GM23338 (cell line): ENCODE measurements around the gene CFAP251. TPM values are rescaled to one million over a fixed set of nuclear protein-coding genes. Genes with fewer than 3 reads are reported as not detected.
A peak's percentile ranks its signal among the peaks of the same experiment; 100 is the strongest.

Experiments
- ATAC-seq: fragments of 200-7000 bp; cut with Tn5 transposase; 3 replicates; pipeline ENCODE4 v1.9.1; 2020
- DNase-seq: peaks from one replicate; pipeline ENCODE4 v3.0.0-alpha.2; 2015; ENCODE audit warnings: low spot score
- H2AFZ ChIP-seq: fragments of 200-600 bp; sonication (generic); 2 replicates; pipeline ENCODE4 v1.8.0; 2016; ENCODE audit warnings: antibody characterized with exemption, mild to moderate bottlenecking, moderate library complexity
- H3F3A ChIP-seq: fragments of 200-600 bp; sonication (generic); replicated peaks from 2 replicates; pipeline ENCODE4 v1.8.0; 2017; ENCODE audit warnings: antibody characterized with exemption, mixed run types, low read depth
- H3K27ac ChIP-seq: fragments of 200-600 bp; sonication (generic); 2 replicates; pipeline ENCODE4 v1.6.1; 2016; ENCODE audit warnings: low read depth
- H3K27me3 ChIP-seq: fragments of 200-600 bp; sonication (generic); 2 replicates; pipeline ENCODE4 v1.8.0; 2016; ENCODE audit warnings: mild to moderate bottlenecking, mixed run types, moderate library complexity; ENCODE audit not compliant: insufficient read depth
- H3K36me3 ChIP-seq: fragments of 200-600 bp; sonication (generic); 2 replicates; pipeline ENCODE4 v1.8.0; 2016; ENCODE audit warnings: mild to moderate bottlenecking; ENCODE audit not compliant: insufficient read depth
- H3K4me1 ChIP-seq: fragments of 200-600 bp; sonication (generic); 2 replicates; pipeline ENCODE4 v1.8.0; 2016; ENCODE audit warnings: mild to moderate bottlenecking, moderate library complexity; ENCODE audit not compliant: insufficient read depth
- H3K4me2 ChIP-seq: fragments of 200-600 bp; sonication (generic); 2 replicates; pipeline ENCODE4 v1.7.1; 2017; ENCODE audit warnings: mixed run types
- H3K4me3 ChIP-seq: fragments of 200-600 bp; sonication (generic); 2 replicates; pipeline ENCODE4 v1.6.1; 2016; ENCODE audit warnings: mixed run types
- H3K79me2 ChIP-seq: fragments of 200-600 bp; sonication (generic); replicated peaks from 2 replicates; pipeline ENCODE4 v1.8.0; 2017; ENCODE audit warnings: mild to moderate bottlenecking; ENCODE audit not compliant: insufficient read depth
- H3K9me2 ChIP-seq: fragments of 200-600 bp; sonication (generic); 2 replicates; pipeline ENCODE4 v1.8.0; 2017; ENCODE audit not compliant: insufficient read depth
- H4K20me1 ChIP-seq: fragments of 200-600 bp; sonication (generic); replicated peaks from 2 replicates; pipeline ENCODE4 v1.8.0; 2017; ENCODE audit warnings: mild to moderate bottlenecking; ENCODE audit not compliant: insufficient read depth
- H3K27ac Mint-ChIP-seq: 2 replicates; pipeline ENCODE4 v1.8.0; 2020; ENCODE audit warnings: inconsistent platforms, mild to moderate bottlenecking, moderate library complexity, mixed read lengths
- H3K27me3 Mint-ChIP-seq: 3 replicates; pipeline ENCODE4 v1.8.0; 2022; ENCODE audit warnings: low read depth, mild to moderate bottlenecking, moderate library complexity, mixed read lengths, inconsistent platforms; ENCODE audit not compliant: insufficient read depth, poor library complexity
- H3K36me3 Mint-ChIP-seq: 3 replicates; pipeline ENCODE4 v1.8.0; 2021; ENCODE audit warnings: low read depth, mild to moderate bottlenecking, inconsistent platforms, moderate library complexity, mixed read lengths
- H3K4me1 Mint-ChIP-seq: 3 replicates; pipeline ENCODE4 v1.8.0; 2020; ENCODE audit warnings: mild to moderate bottlenecking, inconsistent platforms, mixed read lengths
- H3K4me3 Mint-ChIP-seq: 3 replicates; pipeline ENCODE4 v1.8.0; 2021; ENCODE audit warnings: moderate library complexity, mild to moderate bottlenecking, inconsistent platforms, mixed read lengths
- H3K9me3 Mint-ChIP-seq: 3 replicates; pipeline ENCODE4 v1.8.0; 2020; ENCODE audit warnings: moderate library complexity, mild to moderate bottlenecking, inconsistent platforms, mixed read lengths
- EZH2 ChIP-seq: fragments of 200-600 bp; sonication (generic); IDR thresholded peaks from one replicate; pipeline ENCODE4 v1.8.0; 2017; ENCODE audit warnings: antibody characterized with exemption, mild to moderate bottlenecking, low read depth; ENCODE audit not compliant: unreplicated experiment
- EZH2phosphoT487 ChIP-seq: fragments of 200-600 bp; sonication (generic); IDR thresholded peaks from one replicate; pipeline ENCODE4 v1.8.1; 2018; ENCODE audit warnings: antibody characterized with exemption; ENCODE audit not compliant: unreplicated experiment
- NANOG ChIP-seq: IDR thresholded peaks from 2 replicates; pipeline ENCODE4 v1.6.1; 2016; ENCODE audit warnings: antibody characterized with exemption, borderline replicate concordance
- STAT1 ChIP-seq: IDR thresholded peaks from one replicate; pipeline ENCODE4 v1.6.1; 2016; ENCODE audit warnings: antibody characterized with exemption; ENCODE audit not compliant: unreplicated experiment
- ZNF114 ChIP-seq: fragments of 250-450 bp; sonication (Bioruptor Pico); IDR thresholded peaks from 2 replicates; pipeline ENCODE4 v1.5.0; 2020; ENCODE audit warnings: mild to moderate bottlenecking, moderate library complexity
- ZNF331 ChIP-seq: fragments of 250-450 bp; sonication (Bioruptor Pico); IDR thresholded peaks from 2 replicates; pipeline ENCODE4 v1.5.0; 2020; ENCODE audit warnings: low read depth, mild to moderate bottlenecking, moderate library complexity
- polyA plus RNA-seq: library from polyadenylated mRNA; unstranded; fragments of >200 nt; fragmentation: Nextera tagmentation; extraction: Ambion mirVana; gene quantifications from 2 replicates; pipeline ENCODE4 v1.2.1, GENCODE V29; 2016
- total RNA-seq: library from RNA; depleted of rRNA; stranded (reverse); fragments of >200 nt; shearing (Covaris generic); gene quantifications from 2 replicates; pipeline ENCODE4 v1.2.3, GENCODE V29; 2014
- TF ChIP-seq, protein P1 (sequence below): fragments of 250-450 bp; sonication (Bioruptor Pico); IDR thresholded peaks from 2 replicates; pipeline ENCODE4 v1.5.0; 2020; ENCODE audit warnings: mild to moderate bottlenecking, moderate library complexity
- TF ChIP-seq, protein P2 (sequence below), 2 experiments: fragments of 200-600 bp in 1 of 2; sonication (generic) in 1 of 2; conservative IDR thresholded peaks; 2 replicates each; pipeline versions ENCODE4 v1.5.1 to v1.6.1; 2016 to 2017; ENCODE audit warnings: antibody characterized with exemption in 2 of 2, low read depth in 2 of 2, mild to moderate bottlenecking in 2 of 2, moderate library complexity in 1 of 2
- TF ChIP-seq, protein P3 (sequence below): IDR thresholded peaks from 2 replicates; pipeline ENCODE4 v1.6.1; 2016; ENCODE audit warnings: antibody characterized with exemption

CFAP251 gene
- total and polyA plus RNA-seq, 2 experiments from 2014 or later: 1.4 to 2.5 TPM

DNA sequence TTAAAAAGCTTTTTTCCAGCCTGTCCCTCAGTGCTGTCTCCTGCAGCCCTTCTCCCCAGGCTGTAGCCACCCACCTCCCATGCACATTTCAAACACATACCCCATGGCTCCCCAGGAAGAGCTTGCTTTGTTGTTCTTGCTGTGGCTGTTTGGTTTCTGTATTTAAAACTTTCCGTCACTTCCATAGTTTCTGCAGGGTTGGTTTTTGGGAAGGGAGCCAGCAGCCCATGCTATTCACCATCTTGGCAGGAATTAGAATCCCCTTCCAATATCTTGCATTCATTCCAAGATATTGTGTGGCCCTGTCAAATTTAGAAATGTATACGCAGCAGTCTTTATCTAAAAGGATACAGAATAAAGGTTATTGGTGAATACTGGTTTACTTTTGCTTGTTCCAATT lies 29.6 kb downstream of the CFAP251 start:
- DNase-seq (no peak), ATAC-seq (peak; percentile 85)
- H3K4me1 ChIP-seq: peaks cover 11% of the 10 kb centered on the region
- H3K36me3 ChIP-seq: no peaks in the 10 kb centered on the region
- Mint-ChIP-seq H3K27ac (no peak overlapping the region; the same call in 1 of the 2 replicates), H3K4me1 (peaks cover 4% of the 10 kb centered on the region; the same call in 2 of the 3 replicates), H3K36me3 (no peaks in the 10 kb centered on the region; the same call in 2 of the 3 replicates), H3K9me3 (peaks cover 7% of the 10 kb centered on the region; the same call in 1 of the 3 replicates), H3K27me3 (no peaks in the 10 kb centered on the region), H3K4me3 (no peak overlapping the region)
- H3K4me2 ChIP-seq: peak overlapping the region; percentile 23; the same call in 1 of the 2 replicates
- H3K79me2 ChIP-seq: no peaks in the 10 kb centered on the region
- peak overlapping the region; percentile 57 for H2AFZ ChIP-seq
- 0 out of 2 replicates have a peak overlapping the region, but pooled peaks have one; percentile 20 for H3K27ac ChIP-seq
- no peaks in the 10 kb centered on the region for H3K27me3 ChIP-seq
- TF ChIP-seq STAT1: no peak
- H3F3A ChIP-seq: no peaks in the 10 kb centered on the region
- no peaks in the 10 kb centered on the region for H3K9me2 ChIP-seq
- H4K20me1 ChIP-seq: no peaks in the 10 kb centered on the region
- H3K4me3 ChIP-seq: no peak overlapping the region

DNA sequence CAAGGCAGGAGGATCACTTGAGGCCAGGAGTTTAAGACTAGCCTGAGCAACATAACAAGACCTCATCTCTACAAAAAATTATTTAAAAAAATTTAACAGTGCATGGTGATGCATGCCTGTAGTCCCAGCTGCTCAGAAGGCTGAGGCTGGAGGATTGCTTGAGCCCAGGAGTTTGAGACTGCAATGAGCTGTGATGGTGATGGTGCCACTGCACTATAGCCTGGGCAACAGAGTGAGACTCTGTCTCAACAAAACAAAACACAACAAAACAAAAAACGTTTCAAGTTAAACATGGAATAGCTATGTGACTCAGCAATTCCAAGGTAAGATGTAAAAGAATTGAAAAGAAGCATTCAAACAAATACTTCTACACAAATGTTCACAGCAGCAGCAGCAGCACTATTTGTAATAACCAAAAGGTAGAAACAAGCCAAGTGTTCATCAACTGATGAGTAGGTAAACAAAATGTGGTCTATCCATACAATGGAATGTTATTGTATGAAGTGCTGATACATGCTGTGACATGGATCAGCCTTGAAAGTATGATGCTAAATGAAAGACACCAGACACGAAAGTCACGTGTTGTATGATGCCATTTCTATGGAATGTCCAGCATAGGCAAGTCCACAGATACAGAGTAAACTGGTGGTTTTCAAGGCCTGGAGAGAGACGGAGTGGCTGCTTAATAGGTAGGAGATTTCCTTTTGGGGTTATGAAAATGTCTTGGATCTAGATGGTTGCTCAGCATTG lies 31.4 kb downstream of the CFAP251 start:
- peaks cover 11% of the 10 kb centered on the region for H3K4me1 ChIP-seq
- no peak overlapping the region for H3K27ac ChIP-seq
- Mint-ChIP-seq H3K27ac (no peak overlapping the region), H3K27me3 (no peaks in the 10 kb centered on the region), H3K4me1 (peaks cover 4% of the 10 kb centered on the region; the same call in 2 of the 3 replicates), H3K36me3 (no peaks in the 10 kb centered on the region; the same call in 2 of the 3 replicates), H3K4me3 (no peak overlapping the region), H3K9me3 (peaks cover 7% of the 10 kb centered on the region; the same call in 1 of the 3 replicates)
- H4K20me1 ChIP-seq: no peaks in the 10 kb centered on the region
- no peaks in the 10 kb centered on the region for H3K27me3 ChIP-seq
- ATAC-seq: no peak
- H3F3A ChIP-seq: no peaks in the 10 kb centered on the region
- no peaks in the 10 kb centered on the region for H3K36me3 ChIP-seq
- no peak overlapping the region for H2AFZ ChIP-seq
- DNase-seq: no peak
- H3K4me3 ChIP-seq: no peak overlapping the region
- H3K4me2 ChIP-seq: no peak overlapping the region
- TF ChIP-seq, protein P1, sequence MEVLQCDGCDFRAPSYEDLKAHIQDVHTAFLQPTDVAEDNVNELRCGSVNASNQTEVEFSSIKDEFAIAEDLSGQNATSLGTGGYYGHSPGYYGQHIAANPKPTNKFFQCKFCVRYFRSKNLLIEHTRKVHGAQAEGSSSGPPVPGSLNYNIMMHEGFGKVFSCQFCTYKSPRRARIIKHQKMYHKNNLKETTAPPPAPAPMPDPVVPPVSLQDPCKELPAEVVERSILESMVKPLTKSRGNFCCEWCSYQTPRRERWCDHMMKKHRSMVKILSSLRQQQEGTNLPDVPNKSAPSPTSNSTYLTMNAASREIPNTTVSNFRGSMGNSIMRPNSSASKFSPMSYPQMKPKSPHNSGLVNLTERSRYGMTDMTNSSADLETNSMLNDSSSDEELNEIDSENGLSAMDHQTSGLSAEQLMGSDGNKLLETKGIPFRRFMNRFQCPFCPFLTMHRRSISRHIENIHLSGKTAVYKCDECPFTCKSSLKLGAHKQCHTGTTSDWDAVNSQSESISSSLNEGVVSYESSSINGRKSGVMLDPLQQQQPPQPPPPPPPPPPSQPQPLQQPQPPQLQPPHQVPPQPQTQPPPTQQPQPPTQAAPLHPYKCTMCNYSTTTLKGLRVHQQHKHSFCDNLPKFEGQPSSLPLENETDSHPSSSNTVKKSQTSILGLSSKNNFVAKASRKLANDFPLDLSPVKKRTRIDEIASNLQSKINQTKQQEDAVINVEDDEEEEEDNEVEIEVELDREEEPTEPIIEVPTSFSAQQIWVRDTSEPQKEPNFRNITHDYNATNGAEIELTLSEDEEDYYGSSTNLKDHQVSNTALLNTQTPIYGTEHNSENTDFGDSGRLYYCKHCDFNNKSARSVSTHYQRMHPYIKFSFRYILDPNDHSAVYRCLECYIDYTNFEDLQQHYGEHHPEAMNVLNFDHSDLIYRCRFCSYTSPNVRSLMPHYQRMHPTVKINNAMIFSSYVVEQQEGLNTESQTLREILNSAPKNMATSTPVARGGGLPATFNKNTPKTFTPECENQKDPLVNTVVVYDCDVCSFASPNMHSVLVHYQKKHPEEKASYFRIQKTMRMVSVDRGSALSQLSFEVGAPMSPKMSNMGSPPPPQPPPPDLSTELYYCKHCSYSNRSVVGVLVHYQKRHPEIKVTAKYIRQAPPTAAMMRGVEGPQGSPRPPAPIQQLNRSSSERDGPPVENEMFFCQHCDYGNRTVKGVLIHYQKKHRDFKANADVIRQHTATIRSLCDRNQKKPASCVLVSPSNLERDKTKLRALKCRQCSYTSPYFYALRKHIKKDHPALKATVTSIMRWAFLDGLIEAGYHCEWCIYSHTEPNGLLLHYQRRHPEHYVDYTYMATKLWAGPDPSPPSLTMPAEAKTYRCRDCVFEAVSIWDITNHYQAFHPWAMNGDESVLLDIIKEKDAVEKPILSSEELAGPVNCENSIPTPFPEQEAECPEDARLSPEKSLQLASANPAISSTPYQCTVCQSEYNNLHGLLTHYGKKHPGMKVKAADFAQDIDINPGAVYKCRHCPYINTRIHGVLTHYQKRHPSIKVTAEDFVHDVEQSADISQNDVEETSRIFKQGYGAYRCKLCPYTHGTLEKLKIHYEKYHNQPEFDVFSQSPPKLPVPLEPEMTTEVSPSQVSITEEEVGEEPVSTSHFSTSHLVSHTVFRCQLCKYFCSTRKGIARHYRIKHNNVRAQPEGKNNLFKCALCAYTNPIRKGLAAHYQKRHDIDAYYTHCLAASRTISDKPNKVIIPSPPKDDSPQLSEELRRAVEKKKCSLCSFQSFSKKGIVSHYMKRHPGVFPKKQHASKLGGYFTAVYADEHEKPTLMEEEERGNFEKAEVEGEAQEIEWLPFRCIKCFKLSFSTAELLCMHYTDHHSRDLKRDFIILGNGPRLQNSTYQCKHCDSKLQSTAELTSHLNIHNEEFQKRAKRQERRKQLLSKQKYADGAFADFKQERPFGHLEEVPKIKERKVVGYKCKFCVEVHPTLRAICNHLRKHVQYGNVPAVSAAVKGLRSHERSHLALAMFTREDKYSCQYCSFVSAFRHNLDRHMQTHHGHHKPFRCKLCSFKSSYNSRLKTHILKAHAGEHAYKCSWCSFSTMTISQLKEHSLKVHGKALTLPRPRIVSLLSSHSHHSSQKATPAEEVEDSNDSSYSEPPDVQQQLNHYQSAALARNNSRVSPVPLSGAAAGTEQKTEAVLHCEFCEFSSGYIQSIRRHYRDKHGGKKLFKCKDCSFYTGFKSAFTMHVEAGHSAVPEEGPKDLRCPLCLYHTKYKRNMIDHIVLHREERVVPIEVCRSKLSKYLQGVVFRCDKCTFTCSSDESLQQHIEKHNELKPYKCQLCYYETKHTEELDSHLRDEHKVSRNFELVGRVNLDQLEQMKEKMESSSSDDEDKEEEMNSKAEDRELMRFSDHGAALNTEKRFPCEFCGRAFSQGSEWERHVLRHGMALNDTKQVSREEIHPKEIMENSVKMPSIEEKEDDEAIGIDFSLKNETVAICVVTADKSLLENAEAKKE (CRISPR knock-in tag): no peak
- no peak for TF ChIP-seq NANOG
- TF ChIP-seq ZNF114: no peak
- TF ChIP-seq EZH2: no peak
- TF ChIP-seq, protein P2, sequence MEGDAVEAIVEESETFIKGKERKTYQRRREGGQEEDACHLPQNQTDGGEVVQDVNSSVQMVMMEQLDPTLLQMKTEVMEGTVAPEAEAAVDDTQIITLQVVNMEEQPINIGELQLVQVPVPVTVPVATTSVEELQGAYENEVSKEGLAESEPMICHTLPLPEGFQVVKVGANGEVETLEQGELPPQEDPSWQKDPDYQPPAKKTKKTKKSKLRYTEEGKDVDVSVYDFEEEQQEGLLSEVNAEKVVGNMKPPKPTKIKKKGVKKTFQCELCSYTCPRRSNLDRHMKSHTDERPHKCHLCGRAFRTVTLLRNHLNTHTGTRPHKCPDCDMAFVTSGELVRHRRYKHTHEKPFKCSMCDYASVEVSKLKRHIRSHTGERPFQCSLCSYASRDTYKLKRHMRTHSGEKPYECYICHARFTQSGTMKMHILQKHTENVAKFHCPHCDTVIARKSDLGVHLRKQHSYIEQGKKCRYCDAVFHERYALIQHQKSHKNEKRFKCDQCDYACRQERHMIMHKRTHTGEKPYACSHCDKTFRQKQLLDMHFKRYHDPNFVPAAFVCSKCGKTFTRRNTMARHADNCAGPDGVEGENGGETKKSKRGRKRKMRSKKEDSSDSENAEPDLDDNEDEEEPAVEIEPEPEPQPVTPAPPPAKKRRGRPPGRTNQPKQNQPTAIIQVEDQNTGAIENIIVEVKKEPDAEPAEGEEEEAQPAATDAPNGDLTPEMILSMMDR (conservative IDR thresholded peaks at IDR 0.05; ENCODE audit: low read depth in 2 of 2): no peak
- TF ChIP-seq, protein P3, sequence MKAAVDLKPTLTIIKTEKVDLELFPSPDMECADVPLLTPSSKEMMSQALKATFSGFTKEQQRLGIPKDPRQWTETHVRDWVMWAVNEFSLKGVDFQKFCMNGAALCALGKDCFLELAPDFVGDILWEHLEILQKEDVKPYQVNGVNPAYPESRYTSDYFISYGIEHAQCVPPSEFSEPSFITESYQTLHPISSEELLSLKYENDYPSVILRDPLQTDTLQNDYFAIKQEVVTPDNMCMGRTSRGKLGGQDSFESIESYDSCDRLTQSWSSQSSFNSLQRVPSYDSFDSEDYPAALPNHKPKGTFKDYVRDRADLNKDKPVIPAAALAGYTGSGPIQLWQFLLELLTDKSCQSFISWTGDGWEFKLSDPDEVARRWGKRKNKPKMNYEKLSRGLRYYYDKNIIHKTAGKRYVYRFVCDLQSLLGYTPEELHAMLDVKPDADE: no peak
- TF ChIP-seq ZNF331 (CRISPR knock-in tag): no peak
- no peak for TF ChIP-seq EZH2phosphoT487
- no peak for TF ChIP-seq STAT1
- H3K9me2 ChIP-seq: no peaks in the 10 kb centered on the region
- no peaks in the 10 kb centered on the region for H3K79me2 ChIP-seq
